Epithelial cell of esophagus (primary cell): ENCODE measurements around the gene CUBN.

Experiments used
- DNase-seq: peaks from one replicate; pipeline ENCODE4 v3.0.0; 2010; ENCODE audit warnings: low read depth
- H3K4me3 ChIP-seq: 2 replicates; pipeline ENCODE4 v1.5.1; 2011; ENCODE audit warnings: mild to moderate bottlenecking, low read length, control low read depth
- TF ChIP-seq, protein P1 (sequence below): IDR thresholded peaks from 2 replicates; pipeline ENCODE4 v1.5.1; 2011; ENCODE audit warnings: low read depth, mild to moderate bottlenecking, low read length, control low read depth, inconsistent platforms; ENCODE audit not compliant: insufficient read depth; ENCODE audit errors: missing control alignments

The CUBN gene

DNA sequence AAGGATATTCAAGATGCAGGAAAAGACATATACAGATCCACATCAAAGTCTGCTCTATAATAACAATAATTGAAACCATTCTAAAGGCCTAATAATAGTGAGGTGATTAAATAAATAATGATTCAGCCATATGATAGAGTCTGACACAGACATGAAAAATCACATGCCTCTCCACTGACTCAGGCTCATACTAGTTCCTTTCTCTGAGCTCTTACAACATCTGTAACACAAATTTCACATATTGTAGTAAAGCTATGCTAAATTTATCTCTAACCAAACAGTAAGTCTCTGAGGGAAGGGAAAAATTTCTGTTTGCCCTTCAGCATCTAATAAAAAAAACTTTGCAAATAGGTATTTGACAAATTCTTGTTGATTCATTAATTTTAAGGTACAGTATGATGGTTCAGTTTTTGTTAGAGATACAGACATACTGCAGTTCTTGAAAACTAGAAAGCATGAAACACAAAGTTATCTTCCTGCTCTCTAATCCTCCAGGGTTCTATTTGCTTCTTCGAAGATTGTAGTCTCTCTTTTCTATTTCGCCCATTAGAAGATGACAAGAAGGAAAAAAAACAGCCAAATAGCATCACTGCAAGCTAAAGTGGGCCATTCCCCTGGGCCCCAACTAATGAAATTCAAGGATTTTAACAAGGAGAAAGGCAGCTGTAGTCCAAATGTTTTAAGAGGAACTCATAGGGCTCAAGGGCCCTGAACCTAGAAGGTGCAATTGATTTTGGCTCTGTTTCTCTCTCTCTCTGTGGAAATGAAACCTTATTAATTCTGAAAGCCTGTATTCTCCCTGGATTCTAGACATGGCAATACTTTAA lies 53.9 kb downstream of the CUBN start:
- no peak overlapping the region for H3K4me3 ChIP-seq
- DNase-seq, result peak; percentile 94
- TF ChIP-seq, protein P1, sequence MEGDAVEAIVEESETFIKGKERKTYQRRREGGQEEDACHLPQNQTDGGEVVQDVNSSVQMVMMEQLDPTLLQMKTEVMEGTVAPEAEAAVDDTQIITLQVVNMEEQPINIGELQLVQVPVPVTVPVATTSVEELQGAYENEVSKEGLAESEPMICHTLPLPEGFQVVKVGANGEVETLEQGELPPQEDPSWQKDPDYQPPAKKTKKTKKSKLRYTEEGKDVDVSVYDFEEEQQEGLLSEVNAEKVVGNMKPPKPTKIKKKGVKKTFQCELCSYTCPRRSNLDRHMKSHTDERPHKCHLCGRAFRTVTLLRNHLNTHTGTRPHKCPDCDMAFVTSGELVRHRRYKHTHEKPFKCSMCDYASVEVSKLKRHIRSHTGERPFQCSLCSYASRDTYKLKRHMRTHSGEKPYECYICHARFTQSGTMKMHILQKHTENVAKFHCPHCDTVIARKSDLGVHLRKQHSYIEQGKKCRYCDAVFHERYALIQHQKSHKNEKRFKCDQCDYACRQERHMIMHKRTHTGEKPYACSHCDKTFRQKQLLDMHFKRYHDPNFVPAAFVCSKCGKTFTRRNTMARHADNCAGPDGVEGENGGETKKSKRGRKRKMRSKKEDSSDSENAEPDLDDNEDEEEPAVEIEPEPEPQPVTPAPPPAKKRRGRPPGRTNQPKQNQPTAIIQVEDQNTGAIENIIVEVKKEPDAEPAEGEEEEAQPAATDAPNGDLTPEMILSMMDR, result no peak

GRCh38 chr10:17074541-17074847 lies 55.1 kb downstream of the CUBN start:
- DNase-seq, result peak; percentile 78
- H3K4me3 ChIP-seq, result no peak overlapping the region
- TF ChIP-seq, protein P1, result no peak

GRCh38 chr10:17073725-17074540 lies 55.7 kb downstream of the CUBN start:
- H3K4me3 ChIP-seq, result no peak overlapping the region
- DNase-seq, result no peak
- TF ChIP-seq, protein P1, result no peak

DNA sequence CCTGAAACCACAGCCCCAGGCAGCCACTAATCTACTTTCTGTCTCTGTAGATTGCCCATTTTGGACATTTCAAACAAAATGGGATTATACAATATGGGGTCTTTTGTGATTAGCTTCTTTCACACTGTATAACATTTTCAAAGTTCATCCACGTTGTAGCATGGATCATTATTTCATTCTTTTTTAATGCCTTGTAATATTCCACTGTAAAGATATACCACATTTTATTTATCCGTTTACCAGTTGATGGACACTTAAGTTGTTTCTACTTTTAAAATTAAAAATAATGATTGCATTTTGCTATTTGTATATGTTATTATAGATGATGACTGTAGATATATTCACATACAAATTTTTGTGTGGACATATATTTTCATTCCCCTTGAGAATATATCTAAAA lies 60.7 kb downstream of the CUBN start:
- TF ChIP-seq, protein P1, result no peak
- DNase-seq, result no peak
- no peak overlapping the region for H3K4me3 ChIP-seq

DNA sequence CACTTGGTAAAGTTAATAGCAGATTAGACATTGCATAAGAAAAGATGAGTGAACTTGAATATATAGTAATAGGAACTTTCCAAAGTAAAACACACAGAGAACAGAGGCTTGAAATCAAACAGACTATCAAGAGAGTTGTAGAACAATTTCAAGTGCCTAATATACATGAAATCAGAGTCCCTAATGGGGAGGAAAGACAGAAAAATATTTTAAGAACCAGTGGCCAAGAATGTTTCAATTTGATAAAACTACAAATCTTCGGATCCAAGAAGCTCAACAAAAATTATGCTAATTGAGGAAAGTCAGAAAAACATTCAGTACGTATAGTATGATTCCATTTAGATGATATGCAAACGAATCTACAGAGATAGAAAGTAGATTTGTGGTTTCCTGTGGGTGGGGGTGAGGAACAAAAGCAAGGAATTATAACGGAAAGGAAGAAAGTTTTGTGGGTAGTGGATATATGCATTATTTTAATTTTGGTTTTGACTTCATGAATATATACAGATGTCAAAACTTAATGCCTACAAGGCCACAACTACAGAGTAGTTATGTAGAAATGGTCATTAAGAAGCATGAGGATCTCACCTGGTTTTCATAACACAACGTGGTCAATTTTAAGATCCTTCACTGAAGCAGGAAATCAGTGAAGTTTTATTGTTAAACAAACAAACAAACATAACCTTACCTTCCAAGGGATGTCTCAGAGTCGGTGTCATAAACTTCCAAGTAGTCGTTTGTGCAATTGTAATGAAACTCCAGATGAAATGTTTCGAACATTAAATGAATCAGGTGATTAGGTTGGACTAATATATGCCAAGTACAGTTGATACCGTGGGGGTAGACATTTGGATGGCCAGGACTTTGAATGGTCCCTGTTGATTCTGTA lies 62.0 kb downstream of the CUBN start:
- no peak for DNase-seq
- TF ChIP-seq, protein P1, result no peak
- H3K4me3 ChIP-seq, result no peak overlapping the region

- DNase-seq, result no peak
- TF ChIP-seq, protein P1, result no peak
- no peak overlapping the region for H3K4me3 ChIP-seq
Measured at GRCh38 chr10:17066807-17067206, 62.8 kb downstream of the CUBN start.
